ENCODE results near the gene FOXD2.
"Not testable (repeated sequence)": the region's sequence is repeated elsewhere in the genome, so short reads cannot be mapped to it uniquely, and the experiment has no call there.

FOXD2 gene

DNA sequence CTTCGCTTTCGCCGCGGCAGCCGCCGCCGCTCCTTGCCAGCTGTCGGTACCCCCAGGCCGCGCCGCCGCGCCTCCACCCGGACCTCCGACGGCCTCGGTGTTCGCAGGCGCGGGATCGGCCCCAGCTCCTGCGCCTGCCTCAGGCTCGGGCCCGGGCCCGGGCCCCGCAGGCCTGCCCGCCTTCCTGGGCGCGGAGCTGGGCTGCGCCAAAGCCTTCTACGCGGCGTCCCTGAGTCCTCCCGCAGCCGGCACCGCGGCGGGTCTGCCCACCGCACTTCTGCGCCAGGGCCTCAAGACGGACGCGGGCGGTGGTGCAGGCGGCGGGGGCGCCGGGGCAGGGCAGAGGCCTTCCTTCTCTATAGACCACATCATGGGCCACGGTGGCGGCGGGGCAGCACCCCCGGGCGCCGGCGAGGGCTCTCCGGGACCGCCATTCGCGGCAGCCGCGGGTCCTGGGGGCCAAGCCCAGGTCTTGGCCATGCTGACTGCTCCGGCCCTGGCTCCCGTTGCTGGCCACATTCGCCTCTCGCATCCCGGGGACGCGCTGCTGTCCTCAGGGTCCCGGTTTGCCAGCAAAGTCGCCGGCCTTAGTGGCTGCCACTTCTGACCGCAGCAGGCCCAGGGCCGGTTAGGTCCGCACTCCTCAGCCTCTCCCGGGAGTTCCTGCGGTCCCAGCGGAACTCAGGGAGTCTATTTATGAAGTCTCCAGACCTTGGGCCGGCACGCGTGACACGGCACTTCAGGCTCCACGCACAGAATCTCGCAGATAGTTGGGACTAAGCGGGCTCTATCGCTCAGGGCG lies 1.4 kb downstream of the FOXD2 start:
- no peak overlapping the region for H3K4me3 ChIP-seq (ENCODE audit: low read depth, low read length)

- H3K4me3 ChIP-seq (ENCODE audit: low read depth, low read length), result no peak overlapping the region
These were observed 2.2 kb downstream of the FOXD2 start for GRCh38 chr1:47439819-47440598.

DNA sequence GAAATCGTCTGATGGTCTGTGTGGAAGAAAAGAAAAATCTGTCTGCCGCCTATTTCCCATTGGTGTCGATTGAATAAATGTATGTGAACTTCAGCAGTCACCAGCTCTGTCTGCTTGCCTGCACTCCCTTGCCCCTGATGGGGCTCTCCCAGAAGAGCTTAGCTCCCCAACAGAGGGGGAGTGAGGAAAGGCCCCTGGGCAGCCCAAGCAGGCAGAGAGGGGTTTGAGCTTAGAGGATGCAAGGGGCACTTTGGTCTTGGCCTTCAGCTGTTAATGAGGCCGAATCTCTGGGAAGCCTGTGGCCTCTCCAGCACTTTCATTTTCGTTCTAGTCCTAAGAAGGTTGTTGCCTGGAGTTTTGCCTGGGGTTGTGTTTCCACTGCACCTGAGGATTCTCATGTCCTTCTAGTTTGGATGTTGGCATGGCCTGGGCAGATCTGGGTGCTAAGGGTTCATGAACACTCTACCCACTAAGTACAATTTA lies 2.8 kb downstream of the FOXD2 start:
- H3K4me3 ChIP-seq (ENCODE audit: low read depth, low read length), result no peak overlapping the region

DNA sequence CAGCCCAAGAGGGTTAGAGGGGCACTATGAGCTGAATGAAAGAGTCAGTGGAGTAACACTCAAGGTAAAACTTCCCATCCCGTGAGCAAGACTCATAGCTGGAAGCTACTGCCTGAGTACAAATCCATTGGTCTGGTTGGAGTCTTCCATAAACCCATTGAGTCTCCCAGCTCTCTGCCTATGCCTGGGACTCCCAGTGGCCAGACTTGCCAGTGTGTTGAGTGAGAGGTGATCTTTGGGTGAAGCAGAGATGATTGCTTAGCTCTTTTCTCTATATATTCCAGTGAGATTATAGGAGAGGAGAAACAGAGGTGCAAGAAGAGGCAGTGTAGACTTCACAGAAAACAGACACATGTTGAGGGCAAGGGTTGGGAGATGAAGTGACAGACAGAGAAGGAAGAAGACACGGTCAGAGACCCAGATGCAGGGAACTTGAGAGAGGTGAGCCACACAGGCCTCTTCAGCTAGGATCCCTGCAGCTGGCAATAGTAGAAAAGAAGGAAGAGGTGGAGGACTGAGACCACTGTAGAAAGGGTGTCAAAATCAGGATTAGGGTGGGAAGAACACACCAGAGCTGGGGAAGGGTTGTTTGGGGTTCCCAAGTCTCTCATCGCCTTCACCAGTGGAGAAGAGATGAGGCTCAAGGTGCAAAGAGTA lies 3.7 kb downstream of the FOXD2 start:
- no peak overlapping the region for H3K4me3 ChIP-seq (ENCODE audit: low read depth, low read length)

- H3K4me3 ChIP-seq (ENCODE audit: low read depth, low read length), result no peak overlapping the region
These were observed 4.4 kb downstream of the FOXD2 start for GRCh38 chr1:47442202-47442601.

DNA sequence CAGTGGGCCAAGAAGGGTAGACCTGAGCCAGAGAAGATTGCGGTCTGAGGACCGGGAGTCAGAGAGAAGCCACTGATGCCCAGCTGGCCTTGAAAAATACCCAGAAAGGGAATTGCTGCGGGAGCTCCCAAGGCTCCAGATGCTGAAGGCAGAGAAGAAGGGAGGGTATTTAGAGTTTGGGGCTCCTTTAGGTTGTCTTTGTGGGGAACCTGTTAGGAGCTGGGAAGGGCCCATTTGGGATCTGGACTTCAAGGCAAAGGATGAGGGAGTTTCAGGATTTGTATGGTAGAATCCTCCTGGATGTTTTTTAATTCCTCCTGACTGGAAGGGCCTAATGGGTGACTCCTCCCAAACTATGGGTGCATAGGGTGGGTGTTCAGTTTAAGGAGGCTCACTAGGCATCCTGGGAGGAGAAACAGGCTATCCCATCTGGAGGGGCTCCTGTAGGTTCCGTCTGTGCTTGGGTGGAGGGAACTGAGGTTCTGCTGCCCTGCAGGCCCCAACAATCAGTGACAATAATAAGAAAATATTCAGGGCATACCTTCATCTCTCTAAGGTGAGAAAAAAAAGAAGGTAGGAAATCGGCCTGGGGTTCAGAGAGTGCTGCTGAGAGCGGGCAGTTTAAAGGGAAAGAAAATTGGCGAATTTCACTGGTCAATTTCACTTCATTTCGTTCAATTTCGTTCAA lies 5.1 kb downstream of the FOXD2 start:
- no peak overlapping the region for H3K4me3 ChIP-seq (ENCODE audit: low read depth, low read length)

DNA sequence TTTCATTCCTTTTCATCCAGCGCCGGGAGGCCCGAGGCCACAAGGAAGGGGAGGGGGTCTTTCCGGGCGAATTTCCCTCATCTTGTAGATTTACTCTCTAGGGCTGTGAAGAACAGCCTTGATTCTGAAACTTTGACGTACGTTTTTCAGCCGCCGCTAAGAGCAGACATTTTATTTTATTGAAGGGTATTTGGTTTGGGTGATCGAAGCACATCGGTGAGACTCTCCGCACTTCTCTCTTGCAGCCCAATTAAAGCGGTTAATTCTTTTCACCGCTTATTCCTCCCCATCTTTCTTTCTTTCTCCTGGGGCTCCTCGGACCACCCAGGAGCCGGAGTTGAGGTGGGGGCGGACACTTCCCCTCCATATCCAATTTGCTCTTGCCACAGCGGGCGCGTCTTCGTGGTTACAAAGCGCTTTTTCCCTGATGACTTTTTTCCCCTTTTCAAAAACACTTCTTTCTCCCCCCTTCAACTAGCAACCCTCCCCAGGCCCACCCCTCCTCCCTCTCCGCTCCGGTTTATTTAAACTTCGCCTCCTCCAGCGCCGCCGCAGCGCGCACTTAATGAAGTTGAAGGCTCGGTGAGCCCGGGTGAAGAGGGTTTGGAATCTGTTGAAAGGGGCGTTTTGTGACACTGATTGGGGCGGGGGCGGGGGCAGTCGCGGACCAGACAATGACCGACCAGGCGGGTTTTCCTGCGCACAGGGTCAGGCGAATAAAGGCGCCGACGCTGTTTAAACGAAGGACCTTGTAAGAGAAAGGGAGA lies 5.9 kb downstream of the FOXD2 start:
- no peak overlapping the region for H3K4me3 ChIP-seq (ENCODE audit: low read depth, low read length)

- H3K4me3 ChIP-seq (ENCODE audit: low read depth, low read length), result no peak overlapping the region
These were observed 6.4 kb downstream of the FOXD2 start for GRCh38 chr1:47444297-47444561.

DNA sequence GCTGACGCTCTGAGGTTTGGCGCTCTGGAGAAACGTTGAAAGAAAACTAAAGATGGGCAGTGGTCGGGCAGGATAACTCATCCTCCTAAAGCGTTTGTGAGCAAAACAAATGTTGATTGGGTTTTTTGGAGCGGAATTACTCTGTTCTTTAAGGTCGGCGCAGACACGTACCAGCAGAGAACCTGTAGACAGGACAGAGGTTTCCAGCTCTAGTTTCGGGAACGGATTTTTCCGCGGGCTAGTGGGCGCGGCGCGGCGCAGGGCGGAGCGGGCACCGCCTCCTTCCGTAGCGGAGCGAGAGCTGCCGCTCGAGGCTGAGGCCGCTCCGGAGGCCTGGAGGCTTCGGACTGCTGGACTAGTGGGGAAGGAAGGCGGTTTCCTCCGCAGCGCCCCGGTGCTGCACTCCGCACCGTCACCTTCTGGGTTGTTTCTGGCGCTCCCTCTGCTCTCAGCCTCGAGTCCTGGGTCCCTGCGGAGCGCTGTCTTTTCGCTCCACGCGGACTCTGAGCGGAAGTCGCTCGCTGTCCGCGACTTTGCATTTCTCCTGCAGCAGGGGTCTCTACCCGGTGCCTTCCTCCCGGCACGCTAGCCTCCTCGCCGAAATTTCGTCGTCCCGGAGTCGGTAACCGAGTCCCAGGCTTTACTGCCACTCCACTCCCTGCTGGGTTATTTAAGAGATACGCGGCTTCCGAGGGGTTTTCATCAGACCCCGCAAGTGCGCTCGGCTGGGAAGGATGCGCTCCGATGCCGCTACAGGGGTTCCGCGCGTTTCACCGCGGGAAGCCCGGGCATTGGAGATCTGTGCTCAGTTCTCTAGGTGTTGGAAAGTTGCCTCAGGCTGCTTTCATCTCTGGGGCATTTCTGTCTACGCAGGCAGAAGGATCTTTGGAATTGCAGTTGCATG lies 7.0 kb downstream of the FOXD2 start:
- no peak overlapping the region for H3K4me3 ChIP-seq (ENCODE audit: low read depth, low read length)

- H3K4me3 ChIP-seq (ENCODE audit: low read depth, low read length), result no peak overlapping the region
These were observed 8.1 kb downstream of the FOXD2 start for GRCh38 chr1:47445823-47446550.

GRCh38 chr1:47448462-47449222 lies 10.8 kb downstream of the FOXD2 start:
- no peak overlapping the region for H3K4me3 ChIP-seq (ENCODE audit: low read depth, low read length)

GRCh38 chr1:47449822-47450552 lies 12.1 kb downstream of the FOXD2 start:
- no peak overlapping the region for H3K4me3 ChIP-seq (ENCODE audit: low read depth, low read length)

DNA sequence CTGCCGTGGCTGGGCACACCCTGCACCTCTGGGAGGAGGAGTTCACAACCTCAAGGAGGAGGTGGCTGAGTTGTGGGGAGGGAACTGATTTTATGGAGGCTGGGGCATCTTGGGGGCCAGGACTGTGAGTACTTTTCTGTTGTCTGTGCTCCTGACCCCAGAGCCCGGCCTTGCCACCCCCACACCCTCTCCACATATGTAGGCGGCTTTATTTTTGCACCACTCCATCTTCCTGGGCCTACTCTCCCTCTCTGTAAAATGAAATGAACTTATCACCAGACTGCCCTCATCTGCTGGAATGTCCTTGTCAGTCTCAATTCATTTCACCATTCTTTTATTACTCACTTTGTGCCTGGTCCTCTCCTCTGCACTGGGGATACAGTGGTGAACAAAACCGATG lies 12.8 kb downstream of the FOXD2 start:
- no peak overlapping the region for H3K4me3 ChIP-seq (ENCODE audit: low read depth, low read length)

DNA sequence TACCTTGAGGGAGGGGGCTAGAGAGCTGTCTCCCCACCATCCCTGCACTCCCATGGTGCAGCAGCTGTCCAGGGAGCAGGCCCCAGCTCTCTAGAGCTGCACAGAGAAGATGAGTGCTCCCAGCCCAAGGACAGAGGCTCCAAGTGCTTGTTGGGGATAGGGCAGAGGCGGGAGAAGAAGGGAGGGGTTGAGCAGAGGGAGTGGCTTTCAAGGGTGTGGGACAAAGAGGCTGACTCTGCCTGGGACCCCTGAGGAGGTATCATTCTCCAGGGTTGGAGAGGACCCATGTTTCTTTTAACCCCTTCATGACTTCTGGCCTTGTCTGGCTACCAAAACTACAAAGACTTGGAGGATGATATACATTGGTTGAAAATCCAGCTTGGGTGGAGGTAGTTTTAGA lies 14.6 kb downstream of the FOXD2 start:
- no peak overlapping the region for H3K4me3 ChIP-seq (ENCODE audit: low read depth, low read length)

GRCh38 chr1:47453910-47454309 lies 16.1 kb downstream of the FOXD2 start:
- not testable (repeated sequence) for H3K4me3 ChIP-seq (ENCODE audit: low read depth, low read length)

- no peak overlapping the region for H3K4me3 ChIP-seq (ENCODE audit: low read depth, low read length)
These were observed 18.4 kb downstream of the FOXD2 start for GRCh38 chr1:47456250-47456649.

GRCh38 chr1:47457547-47457946 lies 19.7 kb downstream of the FOXD2 start:
- not testable (repeated sequence) for H3K4me3 ChIP-seq (ENCODE audit: low read depth, low read length)
